Right lobe of liver (tissue), 6 donors: ENCODE measurements around the gene LRP11. TPM values are rescaled to one million over a fixed set of nuclear protein-coding genes. Genes with fewer than 3 reads are reported as not detected.

Experiments
- ATAC-seq, 4 donors: fragments of 200-7000 bp; cut with Tn5 transposase; one replicate each; pipeline ENCODE4 v1.9.1; 2020; ENCODE audit warnings: mild to moderate bottlenecking in 4 of 4, moderate library complexity in 4 of 4
- DNase-seq, 3 donors: peaks; one replicate each; pipeline ENCODE4 v3.0.0-alpha.2; 2020
- H3K27ac ChIP-seq, 3 donors: fragments of 200-600 bp; one replicate each; pipeline ENCODE4 v1.8.0; 2022
- H3K27me3 ChIP-seq, 2 donors: fragments of 200-600 bp; one replicate each; pipeline ENCODE4 v1.8.0; 2022
- H3K36me3 ChIP-seq, 4 donors: fragments of 200-600 bp; sonication (generic) in 1 of 4; one replicate each; pipeline versions ENCODE4 v1.5.1 to v1.8.0; 2017 to 2022; ENCODE audit warnings: control low read depth in 1 of 4
- H3K4me1 ChIP-seq, 4 donors: fragments of 200-600 bp; sonication (generic) in 1 of 4; one replicate each; pipeline versions ENCODE4 v1.5.1 to v1.8.0; 2017 to 2022; ENCODE audit warnings: control low read depth in 1 of 4
- H3K4me3 ChIP-seq, 3 donors: fragments of 200-600 bp; one replicate each; pipeline ENCODE4 v1.8.0; 2022
- H3K9me3 ChIP-seq, 4 donors: fragments of 200-600 bp; sonication (generic) in 1 of 4; one replicate each; pipeline versions ENCODE4 v1.5.1 to v1.8.0; 2017 to 2022; ENCODE audit warnings: control low read depth in 1 of 4
- CTCF ChIP-seq, 4 donors: fragments of 200-600 bp in 3 of 4; fragments of 450-650 bp in 1 of 4; IDR thresholded peaks; one replicate each; pipeline versions ENCODE4 v1.5.1 to v1.8.0; 2016 to 2022; ENCODE audit warnings: antibody characterized with exemption in 4 of 4, mild to moderate bottlenecking in 2 of 4
- POLR2A ChIP-seq: fragments of 450-650 bp; IDR thresholded peaks from one replicate; pipeline ENCODE4 v1.6.1; 2017; ENCODE audit warnings: antibody characterized with exemption, mild to moderate bottlenecking
- WGBS: methylation state at CpG from one replicate; pipeline ENCODE4 v1.1.6; 2018; ENCODE audit warnings: low coverage, low lambda C conversion rate; ENCODE audit not compliant: insufficient coverage; ENCODE audit errors: missing lambda C conversion rate; 5-methylcytosine and 5-hydroxymethylcytosine counted together
- intact Hi-C, 2 donors: fragments of 100-400 bp; cut with DNase I; formaldehyde crosslinking; loops; one replicate each; pipeline versions ENCODE4 v1.11.2 to v1.14.1; 2022
- total RNA-seq, 6 experiments: library from RNA; depleted of rRNA in 2 of 6; stranded (reverse); fragments of >200 nt in 2 of 6; fragmentation: NEBNext Ultra II Directional in 3 of 6; extraction: Animal tissue kit (Norgen Biotek cat#: 25700) in 3 of 6; gene quantifications; one replicate each; pipeline versions ENCODE4 v1.1.0 to v1.2.4, GENCODE V29; 2016 to 2023
- donor health status: DM: no; HTN: yes; CAD: no.
- donor health status: DM: no; HTN: no; CAD: no.
- donor health status: DM: no; HTN: no; CAD: no.
- donor health status: DM: no; HTN: yes; CAD: no.
- donor health status: DM: no; HTN: yes; CAD: no.

Gene LRP11
- total RNA-seq, 6 experiments from 2014 or later, result 6.8 to 11.1 (median 9.3) TPM

GRCh38 chr6:149900620-149901443 is 36.7 kb upstream of the LRP11 start:
- Histone ChIP-seq H3K27me3 (no peaks in the 10 kb centered on the region), H3K27ac (no peak overlapping the region), H3K4me1 (peaks cover 0 to 9% (median 0%) of the 10 kb centered on the region in 4 donors), H3K4me3 (no peak overlapping the region), H3K9me3 (no peaks in the 10 kb centered on the region), H3K36me3 (no peaks in the 10 kb centered on the region)
- no peak for DNase-seq
- no peak for ATAC-seq
- WGBS, result 79% methylated on average over 5 of the region's 11 CpGs
- intact Hi-C loops, result no loop called here
- TF ChIP-seq CTCF (IDR thresholded peaks at IDR 0.05), result no peak
- TF ChIP-seq POLR2A, result no peak

GRCh38 chr6:149899926-149900619 is 35.9 kb upstream of the LRP11 start:
- intact Hi-C loops, result no loop called here
- ATAC-seq (no peak), DNase-seq (no peak)
- Histone ChIP-seq H3K4me1 (peaks cover 0 to 9% (median 0%) of the 10 kb centered on the region in 4 donors), H3K27ac (no peak overlapping the region), H3K27me3 (no peaks in the 10 kb centered on the region), H3K4me3 (no peak overlapping the region), H3K9me3 (no peaks in the 10 kb centered on the region), H3K36me3 (no peaks in the 10 kb centered on the region)
- WGBS, result 86% methylated on average over 4 of the region's 7 CpGs
- no peak for TF ChIP-seq POLR2A
- no peak for TF ChIP-seq CTCF (IDR thresholded peaks at IDR 0.05)

GRCh38 chr6:149899486-149899885 is 35.3 kb upstream of the LRP11 start:
- Histone ChIP-seq H3K27ac (no peak overlapping the region), H3K9me3 (no peaks in the 10 kb centered on the region), H3K4me1 (peaks cover 0 to 9% (median 0%) of the 10 kb centered on the region in 4 donors), H3K27me3 (no peaks in the 10 kb centered on the region), H3K36me3 (no peaks in the 10 kb centered on the region), H3K4me3 (no peak overlapping the region)
- ATAC-seq (no peak), DNase-seq (no peak)
- intact Hi-C loops, result no loop called here
- TF ChIP-seq POLR2A, result no peak
- TF ChIP-seq CTCF (IDR thresholded peaks at IDR 0.05), result no peak
- 84% methylated on average over 4 of the region's 6 CpGs for WGBS

GRCh38 chr6:149898966-149899365 is 34.8 kb upstream of the LRP11 start:
- ATAC-seq (no peak), DNase-seq (no peak)
- TF ChIP-seq POLR2A, result no peak
- Histone ChIP-seq H3K4me1 (peaks cover 0 to 9% (median 0%) of the 10 kb centered on the region in 4 donors), H3K9me3 (no peaks in the 10 kb centered on the region), H3K4me3 (no peak overlapping the region), H3K36me3 (no peaks in the 10 kb centered on the region), H3K27me3 (no peaks in the 10 kb centered on the region), H3K27ac (no peak overlapping the region)
- intact Hi-C loops, result no loop called here
- WGBS, result 96% methylated on average over 9 of the region's 9 CpGs
